RWPE1 (cell line): ENCODE data around the gene ALKBH2.

Experiments
- CTCF ChIA-PET: fragments of 350-600 bp; sonication (Branson Sonifier 250); formaldehyde crosslinking; extraction: SDS; loops from one replicate; lab custom pipeline; 2021; lab: Yijun Ruan, JAX
- POLR2A ChIA-PET: fragments of 400-600 bp; formaldehyde crosslinking; extraction: SDS; loops from one replicate; lab custom pipeline; 2020; ENCODE audit warnings: antibody characterized with exemption; ENCODE audit not compliant: low non-redundant PET; lab: Yijun Ruan, JAX
- DNase-seq: peaks from one replicate; pipeline ENCODE4 v3.0.0; 2012; ENCODE audit warnings: low spot score
- H3K27ac ChIP-seq: fragments of 450-650 bp; 2 replicates; pipeline ENCODE4 v1.5.1; 2017
- TF ChIP-seq, protein P1 (sequence below): fragments of 450-650 bp; conservative IDR thresholded peaks from 2 replicates; pipeline ENCODE4 v1.5.1; 2017; ENCODE audit warnings: low read depth, mild to moderate bottlenecking

Gene ALKBH2

GRCh38 chr12:109047081-109047805 is 46.0 kb downstream of the ALKBH2 start:
- TF ChIP-seq, protein P1, sequence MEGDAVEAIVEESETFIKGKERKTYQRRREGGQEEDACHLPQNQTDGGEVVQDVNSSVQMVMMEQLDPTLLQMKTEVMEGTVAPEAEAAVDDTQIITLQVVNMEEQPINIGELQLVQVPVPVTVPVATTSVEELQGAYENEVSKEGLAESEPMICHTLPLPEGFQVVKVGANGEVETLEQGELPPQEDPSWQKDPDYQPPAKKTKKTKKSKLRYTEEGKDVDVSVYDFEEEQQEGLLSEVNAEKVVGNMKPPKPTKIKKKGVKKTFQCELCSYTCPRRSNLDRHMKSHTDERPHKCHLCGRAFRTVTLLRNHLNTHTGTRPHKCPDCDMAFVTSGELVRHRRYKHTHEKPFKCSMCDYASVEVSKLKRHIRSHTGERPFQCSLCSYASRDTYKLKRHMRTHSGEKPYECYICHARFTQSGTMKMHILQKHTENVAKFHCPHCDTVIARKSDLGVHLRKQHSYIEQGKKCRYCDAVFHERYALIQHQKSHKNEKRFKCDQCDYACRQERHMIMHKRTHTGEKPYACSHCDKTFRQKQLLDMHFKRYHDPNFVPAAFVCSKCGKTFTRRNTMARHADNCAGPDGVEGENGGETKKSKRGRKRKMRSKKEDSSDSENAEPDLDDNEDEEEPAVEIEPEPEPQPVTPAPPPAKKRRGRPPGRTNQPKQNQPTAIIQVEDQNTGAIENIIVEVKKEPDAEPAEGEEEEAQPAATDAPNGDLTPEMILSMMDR, result no peak
- DNase-seq, result no peak
- ChIA-PET CTCF (no interaction called here), POLR2A (no interaction called here)
- H3K27ac ChIP-seq, result no peak overlapping the region

GRCh38 chr12:109044241-109044640 is 49.0 kb downstream of the ALKBH2 start:
- H3K27ac ChIP-seq, result no peak overlapping the region
- DNase-seq, result no peak
- ChIA-PET CTCF (no interaction called here), POLR2A (no interaction called here)
- TF ChIP-seq, protein P1, result no peak
